IMR-90 (cell line): ENCODE data around the gene ADGRD1. TPM values are rescaled to one million over a fixed set of nuclear protein-coding genes. Genes with fewer than 3 reads are reported as not detected.

Experiments used
- ATAC-seq: fragments of 200-7000 bp; cut with Tn5 transposase; 2 replicates; pipeline ENCODE4 v1.9.1; 2020; ENCODE audit warnings: low read depth, mild to moderate bottlenecking, moderate library complexity
- BruUV-seq: library from RNA; stranded (reverse); fragments of 400-500 nt; replicated peaks from 2 replicates; lab custom pipeline; 2021; lab: Mats Ljungman, UMichigan
- CTCF ChIA-PET: fragments of 300-600 bp; formaldehyde crosslinking; extraction: SDS; loops from one replicate; lab custom pipeline; 2021; ENCODE audit warnings: antibody characterized with exemption; lab: Yijun Ruan, JAX
- POLR2A ChIA-PET: fragments of 300-600 bp; sonication (Branson Sonifier 250); formaldehyde crosslinking; loops from one replicate; lab custom pipeline; 2022; ENCODE audit warnings: antibody characterized with exemption; ENCODE audit not compliant: unreplicated experiment; lab: Charles Lee
- DNase-seq: peaks from one replicate; pipeline ENCODE4 v3.0.0; 2013
- H2AFZ ChIP-seq: replicated peaks from 2 replicates; pipeline ENCODE3; 2013; ENCODE audit warnings: low read length, mild to moderate bottlenecking; ENCODE audit not compliant: poor library complexity
- H2AK5ac ChIP-seq: 2 replicates; pipeline ENCODE4 v1.6.1; 2013; ENCODE audit warnings: low read depth, low read length, inconsistent platforms
- H2AK9ac ChIP-seq: replicated peaks from 2 replicates; pipeline ENCODE3; 2013; ENCODE audit warnings: mild to moderate bottlenecking, low read depth, low read length, moderate library complexity; ENCODE audit not compliant: poor library complexity
- H2BK120ac ChIP-seq: 2 replicates; pipeline ENCODE4 v1.6.1; 2013; ENCODE audit warnings: low read depth, low read length, inconsistent platforms
- H2BK15ac ChIP-seq: 3 replicates; pipeline ENCODE4 v1.6.1; 2013; ENCODE audit warnings: low read depth, low read length, inconsistent platforms
- H2BK20ac ChIP-seq: 2 replicates; pipeline ENCODE4 v1.6.1; 2013; ENCODE audit warnings: low read depth, mild to moderate bottlenecking, inconsistent platforms, low read length, moderate library complexity
- H2BK5ac ChIP-seq: 2 replicates; pipeline ENCODE4 v1.6.1; 2013; ENCODE audit warnings: mild to moderate bottlenecking, low read depth, low read length, inconsistent platforms; ENCODE audit not compliant: poor library complexity, severe bottlenecking
- H3K14ac ChIP-seq: replicated peaks from 2 replicates; pipeline ENCODE4 v1.6.1; 2013; ENCODE audit warnings: low read depth, low read length, inconsistent platforms
- H3K18ac ChIP-seq: 2 replicates; pipeline ENCODE4 v1.6.1; 2013; ENCODE audit warnings: low read depth, low read length, control low read depth
- H3K23ac ChIP-seq: 2 replicates; pipeline ENCODE4 v1.6.1; 2013; ENCODE audit warnings: low read depth, low read length, inconsistent platforms
- H3K27ac ChIP-seq: 2 replicates; pipeline ENCODE4 v1.5.1; 2013; ENCODE audit warnings: mild to moderate bottlenecking, control low read depth, low read length; ENCODE audit not compliant: insufficient read depth
- H3K27me3 ChIP-seq: 2 replicates; pipeline ENCODE4 v1.6.1; 2013; ENCODE audit warnings: low read length; ENCODE audit not compliant: control insufficient read depth, insufficient read depth
- H3K36me3 ChIP-seq: 2 replicates; pipeline ENCODE4 v1.6.1; 2013; ENCODE audit warnings: low read length, mixed read lengths; ENCODE audit not compliant: control insufficient read depth, insufficient read depth
- H3K4ac ChIP-seq: 2 replicates; pipeline ENCODE4 v1.6.1; 2013; ENCODE audit warnings: low read depth, low read length, inconsistent platforms
- H3K4me1 ChIP-seq: 2 replicates; pipeline ENCODE4 v1.6.1; 2013; ENCODE audit warnings: low read length, mixed read lengths; ENCODE audit not compliant: control insufficient read depth, insufficient read depth
- H3K4me2 ChIP-seq: 2 replicates; pipeline ENCODE4 v1.6.1; 2013; ENCODE audit warnings: low read depth, mild to moderate bottlenecking, control low read depth, low read length, moderate library complexity
- H3K4me3 ChIP-seq: 2 replicates; pipeline ENCODE4 v1.5.1; 2013; ENCODE audit warnings: low read depth, mild to moderate bottlenecking, control low read depth, low read length, moderate library complexity; ENCODE audit not compliant: insufficient read depth
- H3K56ac ChIP-seq: 2 replicates; pipeline ENCODE4 v1.6.1; 2013; ENCODE audit warnings: low read length, inconsistent platforms; ENCODE audit not compliant: insufficient read depth; ENCODE audit errors: extremely low read depth
- H3K79me1 ChIP-seq, 2 experiments: 2 replicates each; pipeline ENCODE4 v1.6.1; 2013; ENCODE audit warnings: low read length in 2 of 2, inconsistent platforms in 1 of 2, low read depth in 1 of 2
- H3K9ac ChIP-seq: 2 replicates; pipeline ENCODE4 v1.6.1; 2013; ENCODE audit warnings: low read depth, low read length, control low read depth
- H3K9me1 ChIP-seq: 2 replicates; pipeline ENCODE4 v1.6.1; 2013; ENCODE audit warnings: low read length, inconsistent platforms; ENCODE audit not compliant: insufficient read depth
- H3K9me3 ChIP-seq: 2 replicates; pipeline ENCODE4 v1.6.1; 2013; ENCODE audit warnings: low read length; ENCODE audit not compliant: control insufficient read depth, insufficient read depth
- H4K20me1 ChIP-seq: 2 replicates; pipeline ENCODE4 v1.6.1; 2013; ENCODE audit warnings: low read length, inconsistent platforms; ENCODE audit not compliant: insufficient read depth
- H4K5ac ChIP-seq: 2 replicates; pipeline ENCODE4 v1.6.1; 2013; ENCODE audit warnings: mild to moderate bottlenecking, low read depth, low read length, control low read depth
- H4K8ac ChIP-seq, 2 experiments: 2 replicates each; pipeline ENCODE4 v1.6.1; 2013; ENCODE audit warnings: low read depth in 2 of 2, low read length in 2 of 2, control low read depth in 1 of 2, inconsistent platforms in 1 of 2
- H4K91ac ChIP-seq: 2 replicates; pipeline ENCODE4 v1.6.1; 2013; ENCODE audit warnings: low read depth, low read length, inconsistent platforms; ENCODE audit not compliant: insufficient read depth
- BHLHE40 ChIP-seq: fragments of 150-350 bp; IDR thresholded peaks from 2 replicates; pipeline ENCODE4 v1.6.1; 2016; ENCODE audit warnings: mild to moderate bottlenecking, low read depth, low read length
- MAZ ChIP-seq: IDR thresholded peaks from 2 replicates; pipeline ENCODE4 v1.6.1; 2012; ENCODE audit warnings: low read depth, mild to moderate bottlenecking, low read length, improper control_type of control experiment, moderate library complexity, borderline replicate concordance
- MXI1 ChIP-seq: IDR thresholded peaks from 2 replicates; pipeline ENCODE4 v1.6.1; 2012; ENCODE audit warnings: low read depth, mild to moderate bottlenecking, low read length, moderate library complexity, borderline replicate concordance
- RAD21 ChIP-seq: IDR thresholded peaks from 2 replicates; pipeline ENCODE4 v1.6.1; 2012; ENCODE audit warnings: low read length, improper control_type of control experiment
- RCOR1 ChIP-seq: IDR thresholded peaks from 2 replicates; pipeline ENCODE4 v1.6.1; 2012; ENCODE audit warnings: mild to moderate bottlenecking, low read length, improper control_type of control experiment; ENCODE audit not compliant: insufficient replicate concordance
- RFX5 ChIP-seq: IDR thresholded peaks from 2 replicates; pipeline ENCODE4 v1.8.0; 2012; ENCODE audit warnings: low read depth, mild to moderate bottlenecking, low read length, moderate library complexity
- WGBS, 2 experiments: methylation state at CpG; one replicate each; pipeline versions ENCODE4 v1.1.5 to v1.1.7; 2013; ENCODE audit warnings: missing lambda C conversion rate in 2 of 2; ENCODE audit not compliant: insufficient read length in 1 of 2; ENCODE audit errors: extremely low coverage in 2 of 2; 5-methylcytosine and 5-hydroxymethylcytosine counted together
- dilution Hi-C: fragments of 300-500 bp; cut with HindIII; formaldehyde crosslinking; loops from one replicate; pipeline ENCODE4 v1.14.3; 2018; ENCODE audit warnings: low sequenced_read_pairs; ENCODE audit not compliant: unreplicated experiment
- in situ Hi-C: fragments of 300-500 bp; cut with MboI; formaldehyde crosslinking; loops from 3 replicates; pipeline ENCODE4 v1.14.3; 2019; ENCODE audit warnings: low sequenced_read_pairs, inconsistent platforms, mixed read lengths
- intact Hi-C: fragments of 100-400 bp; cut with micrococcal nuclease; formaldehyde crosslinking; loops from 2 replicates; pipeline ENCODE4 v1.10.0; 2022
- polyA plus RNA-seq, 3 experiments: library from polyadenylated mRNA; depleted of rRNA; stranded (reverse); fragments of >200 nt; gene quantifications; 2 replicates each; pipeline ENCODE4 v1.2.3, GENCODE V29; 2012; ENCODE audit warnings: low replicate concordance in 1 of 3
- total RNA-seq: library from RNA; depleted of rRNA; stranded (reverse); fragments of >200 nt; gene quantifications from 2 replicates; pipeline ENCODE4 v1.2.3, GENCODE V29; 2012
- TF ChIP-seq, protein P1 (sequence below): conservative IDR thresholded peaks from 2 replicates; pipeline ENCODE4 v1.5.1; 2012; ENCODE audit warnings: mild to moderate bottlenecking, low read depth, low read length, improper control_type of control experiment
- TF ChIP-seq, protein P2 (sequence below): fragments of 150-350 bp; IDR thresholded peaks from 2 replicates; pipeline ENCODE4 v1.6.1; 2017; ENCODE audit warnings: mild to moderate bottlenecking, antibody characterized with exemption, low read length, low read depth

The ADGRD1 gene
- total and polyA plus RNA-seq, 2 of the 4 experiments (the other 2 are of a cell fraction): not detected

DNA sequence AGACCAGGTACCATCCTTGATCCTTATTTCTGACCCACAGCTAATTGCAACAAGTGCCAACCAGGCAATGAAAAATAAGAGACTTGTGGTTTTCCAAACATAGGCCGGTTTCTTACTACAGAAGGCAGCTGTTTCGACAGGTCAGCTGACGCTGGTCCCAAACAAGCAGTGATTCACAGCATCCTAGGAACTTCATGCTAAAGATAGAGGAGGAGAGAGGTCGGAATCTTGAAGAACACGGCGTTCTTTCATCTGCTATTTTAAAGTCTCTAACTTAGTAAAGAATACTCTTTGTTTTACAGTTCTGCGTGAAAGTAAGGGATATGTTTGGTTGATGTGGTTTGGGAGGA, 28.1 kb upstream of the ADGRD1 start:
- BruUV-seq: no TSS peak
- CTCF ChIA-PET: no interaction called here
- dilution Hi-C loops: no loop called here

More for the DNA sequence above, 28.1 kb upstream of the ADGRD1 start:
- DNase-seq (peak; percentile 35), ATAC-seq (peak; percentile 52)
- Histone ChIP-seq H3K4ac (no peak overlapping the region), H2AK5ac (no peak overlapping the region), H4K20me1 (no peaks in the 10 kb centered on the region), H3K36me3 (no peaks in the 10 kb centered on the region), H3K27ac (no peak overlapping the region), H3K27me3 (no peaks in the 10 kb centered on the region), H3K4me2 (no peak overlapping the region; the same call in 1 of the 2 replicates), H2BK15ac (no peak overlapping the region), H4K8ac (no peak overlapping the region), H3K23ac (no peak overlapping the region), H3K9me1 (no peaks in the 10 kb centered on the region), H2AK9ac (no peak overlapping the region), H3K79me1 (no peaks in the 10 kb centered on the region), H3K56ac (no peak overlapping the region), H2AFZ (no peak overlapping the region), H3K9me3 (no peaks in the 10 kb centered on the region), H4K5ac (no peak overlapping the region), H2BK20ac (no peak overlapping the region), H3K14ac (no peak overlapping the region), H3K9ac (no peak overlapping the region), H3K4me3 (no peak overlapping the region), H3K4me1 (0 out of 2 replicates have a peak, but pooled peaks cover 1% of the 10 kb centered on the region), H2BK120ac (no peak overlapping the region), H2BK5ac (no peak overlapping the region), H4K91ac (no peak overlapping the region), H3K18ac (no peak overlapping the region)
- no CpG with 5 or more reads among the region's 7 CpGs for WGBS, 2 experiments
- intact Hi-C loops (no loop called here), in situ Hi-C loops (no loop called here)
- TF ChIP-seq RFX5: no peak
- TF ChIP-seq BHLHE40: no peak
- TF ChIP-seq MXI1: no peak
- TF ChIP-seq, protein P1, sequence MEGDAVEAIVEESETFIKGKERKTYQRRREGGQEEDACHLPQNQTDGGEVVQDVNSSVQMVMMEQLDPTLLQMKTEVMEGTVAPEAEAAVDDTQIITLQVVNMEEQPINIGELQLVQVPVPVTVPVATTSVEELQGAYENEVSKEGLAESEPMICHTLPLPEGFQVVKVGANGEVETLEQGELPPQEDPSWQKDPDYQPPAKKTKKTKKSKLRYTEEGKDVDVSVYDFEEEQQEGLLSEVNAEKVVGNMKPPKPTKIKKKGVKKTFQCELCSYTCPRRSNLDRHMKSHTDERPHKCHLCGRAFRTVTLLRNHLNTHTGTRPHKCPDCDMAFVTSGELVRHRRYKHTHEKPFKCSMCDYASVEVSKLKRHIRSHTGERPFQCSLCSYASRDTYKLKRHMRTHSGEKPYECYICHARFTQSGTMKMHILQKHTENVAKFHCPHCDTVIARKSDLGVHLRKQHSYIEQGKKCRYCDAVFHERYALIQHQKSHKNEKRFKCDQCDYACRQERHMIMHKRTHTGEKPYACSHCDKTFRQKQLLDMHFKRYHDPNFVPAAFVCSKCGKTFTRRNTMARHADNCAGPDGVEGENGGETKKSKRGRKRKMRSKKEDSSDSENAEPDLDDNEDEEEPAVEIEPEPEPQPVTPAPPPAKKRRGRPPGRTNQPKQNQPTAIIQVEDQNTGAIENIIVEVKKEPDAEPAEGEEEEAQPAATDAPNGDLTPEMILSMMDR: no peak
- TF ChIP-seq, protein P2, sequence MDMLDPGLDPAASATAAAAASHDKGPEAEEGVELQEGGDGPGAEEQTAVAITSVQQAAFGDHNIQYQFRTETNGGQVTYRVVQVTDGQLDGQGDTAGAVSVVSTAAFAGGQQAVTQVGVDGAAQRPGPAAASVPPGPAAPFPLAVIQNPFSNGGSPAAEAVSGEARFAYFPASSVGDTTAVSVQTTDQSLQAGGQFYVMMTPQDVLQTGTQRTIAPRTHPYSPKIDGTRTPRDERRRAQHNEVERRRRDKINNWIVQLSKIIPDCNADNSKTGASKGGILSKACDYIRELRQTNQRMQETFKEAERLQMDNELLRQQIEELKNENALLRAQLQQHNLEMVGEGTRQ: peak; percentile 53; the same call in 1 of the 2 replicates
- no peak for TF ChIP-seq RAD21
- TF ChIP-seq RCOR1: no peak
- no peak for TF ChIP-seq MAZ
- POLR2A ChIA-PET: no interaction called here
